SK-N-SH (cell line): ENCODE results near the gene TSSC4. TPM values are rescaled to one million over a fixed set of nuclear protein-coding genes. Genes with fewer than 3 reads are reported as not detected.

Experiments used
- CTCF ChIA-PET: fragments of 300-600, 350-600 bp; formaldehyde crosslinking; extraction: SDS; loops from one replicate; lab custom pipeline; 2021; lab: Yijun Ruan, JAX
- POLR2A ChIA-PET: fragments of 350-600 bp; sonication (Branson Sonifier 250); formaldehyde crosslinking; extraction: SDS; loops from one replicate; lab custom pipeline; 2020; ENCODE audit warnings: antibody characterized with exemption, inconsistent platforms; lab: Yijun Ruan, JAX
- DNase-seq: peaks from one replicate; pipeline ENCODE4 v3.0.0; 2012
- H2AFZ ChIP-seq: fragments of 200-600 bp; sonication (generic); 2 replicates; pipeline ENCODE4 v1.8.1; 2016; ENCODE audit warnings: antibody characterized with exemption, mild to moderate bottlenecking, low read depth
- H3F3A ChIP-seq: fragments of 200-600 bp; sonication (generic); replicated peaks from 2 replicates; pipeline ENCODE3; 2016; ENCODE audit warnings: antibody characterized with exemption, mild to moderate bottlenecking; ENCODE audit not compliant: insufficient read depth
- H3K27ac ChIP-seq, 2 experiments: fragments of 200-500 bp in 1 of 2; fragments of 200-600 bp in 1 of 2; sonication (Bioruptor generic) in 1 of 2; sonication (generic), shearing (Covaris generic) in 1 of 2; 2 replicates each; pipeline versions ENCODE4 v1.5.1 to v1.6.1; 2014 to 2016; ENCODE audit warnings: low read depth in 2 of 2, inconsistent platforms in 1 of 2, low read length in 1 of 2, mild to moderate bottlenecking in 1 of 2, mixed read lengths in 1 of 2
- H3K27me3 ChIP-seq: fragments of 200-600 bp; sonication (generic), shearing (Covaris generic); 2 replicates; pipeline ENCODE4 v1.6.1; 2016; ENCODE audit warnings: mixed run types; ENCODE audit not compliant: insufficient read depth
- H3K36me3 ChIP-seq, 2 experiments: fragments of 200-500 bp in 1 of 2; fragments of 200-600 bp in 1 of 2; sonication (Bioruptor generic) in 1 of 2; sonication (generic) in 1 of 2; replicated peaks in 1 of 2; 2 replicates each; pipeline versions ENCODE3 to v1.5.1; 2014 to 2016; ENCODE audit warnings: low read length in 1 of 2, mild to moderate bottlenecking in 1 of 2; ENCODE audit not compliant: insufficient read depth in 2 of 2, control insufficient read depth in 1 of 2
- H3K4me1 ChIP-seq, 2 experiments: fragments of 200-500 bp in 1 of 2; fragments of 200-600 bp in 1 of 2; sonication (Bioruptor generic) in 1 of 2; sonication (generic), shearing (Covaris generic) in 1 of 2; 2 replicates each; pipeline versions ENCODE4 v1.5.1 to v1.6.1; 2014 to 2016; ENCODE audit warnings: low read depth in 1 of 2, low read length in 1 of 2, mixed run types in 1 of 2; ENCODE audit not compliant: insufficient read depth in 2 of 2, control insufficient read depth in 1 of 2
- H3K4me2 ChIP-seq: fragments of 200-600 bp; sonication (generic), shearing (Covaris generic); 2 replicates; pipeline ENCODE4 v1.6.1; 2017; ENCODE audit warnings: mixed run types
- H3K4me3 ChIP-seq, 2 experiments: fragments of 200-500 bp in 1 of 2; fragments of 200-600 bp in 1 of 2; sonication (Bioruptor generic) in 1 of 2; sonication (generic), shearing (Covaris generic) in 1 of 2; 2 replicates each; pipeline versions ENCODE4 v1.5.1 to v1.8.1; 2014 to 2016; ENCODE audit warnings: low read depth in 2 of 2, inconsistent platforms in 1 of 2, low read length in 1 of 2, mild to moderate bottlenecking in 1 of 2, mixed read lengths in 1 of 2, moderate library complexity in 1 of 2
- H3K79me2 ChIP-seq: fragments of 200-600 bp; sonication (generic); 2 replicates; pipeline ENCODE4 v1.8.1; 2017; ENCODE audit warnings: mild to moderate bottlenecking; ENCODE audit not compliant: insufficient read depth
- H3K9ac ChIP-seq: fragments of 200-600 bp; sonication (generic); 2 replicates; pipeline ENCODE4 v1.6.1; 2017; ENCODE audit warnings: mixed run types
- H3K9me2 ChIP-seq: fragments of 200-600 bp; sonication (generic); 2 replicates; pipeline ENCODE4 v1.6.1; 2017; ENCODE audit warnings: mixed run types
- H3K9me3 ChIP-seq: fragments of 200-600 bp; sonication (generic); 2 replicates; pipeline ENCODE4 v1.6.1; 2017; ENCODE audit warnings: mixed run types, mild to moderate bottlenecking, moderate library complexity
- H4K20me1 ChIP-seq: fragments of 200-600 bp; sonication (generic); 2 replicates; pipeline ENCODE4 v1.6.1; 2017; ENCODE audit warnings: mild to moderate bottlenecking, mixed run types; ENCODE audit not compliant: insufficient read depth
- JUND ChIP-seq: IDR thresholded peaks from 2 replicates; pipeline ENCODE4 v1.4.0; 2012
- USF2 ChIP-seq: fragments of 150-350 bp; IDR thresholded peaks from 2 replicates; pipeline ENCODE4 v1.6.1; 2017; ENCODE audit warnings: antibody characterized with exemption, low read length, low read depth, borderline replicate concordance
- WGBS: methylation state at CpG from one replicate; pipeline ENCODE4 v1.1.6; 2017; ENCODE audit warnings: low lambda C conversion rate; 5-methylcytosine and 5-hydroxymethylcytosine counted together
- polyA plus RNA-seq, 3 experiments: library from polyadenylated mRNA; depleted of rRNA; stranded (reverse); fragments of >200 nt; gene quantifications; 2 replicates each; pipeline ENCODE4 v1.2.3, GENCODE V29; 2012
- small RNA-seq, 7 experiments: library from RNA; depleted of rRNA; stranded (forward); fragments of <200 nt; gene quantifications; one replicate each; pipeline ENCODE3, GENCODE V24; 2012
- TF ChIP-seq, protein P1 (sequence below): fragments of 200-600 bp; sonication (generic); IDR thresholded peaks from 2 replicates; pipeline ENCODE4 v1.6.1; 2017; ENCODE audit warnings: antibody characterized with exemption, mild to moderate bottlenecking, moderate library complexity
- TF ChIP-seq, protein P2 (sequence below): IDR thresholded peaks from 2 replicates; pipeline ENCODE4 v1.4.0; 2012; ENCODE audit warnings: low read depth

Gene TSSC4
- polyA plus RNA-seq, 1 of the 3 experiments (the other 2 are of a cell fraction) = 45.1 TPM

- no peak for DNase-seq
These were observed 52.9 kb downstream of the TSSC4 start for GRCh38 chr11:2453436-2453835.

More at GRCh38 chr11:2453436-2453835, 52.9 kb downstream of the TSSC4 start:
- ChIA-PET CTCF (interaction anchor here (1.2 kb wide), 2 partner anchors 33 to 78 kb away, joined by 4 to 5 read pairs; no protein-coding TSS in a partner anchor), POLR2A (no interaction called here)
- Histone ChIP-seq H3K9me2 (no peaks in the 10 kb centered on the region), H2AFZ (no peak overlapping the region), H3K36me3 (no peaks in the 10 kb centered on the region), H3F3A (no peaks in the 10 kb centered on the region), H3K79me2 (no peaks in the 10 kb centered on the region), H3K9me3 (no peaks in the 10 kb centered on the region), H3K9ac (no peak overlapping the region), H3K4me2 (no peak overlapping the region), H4K20me1 (no peaks in the 10 kb centered on the region), H3K4me3 (no peak overlapping the region), H3K27me3 (no peaks in the 10 kb centered on the region), H3K27ac (no peak overlapping the region), H3K4me1 (no peaks in the 10 kb centered on the region; a peak in 1 of 4 replicates)
- TF ChIP-seq JUND (no peak), USF2 (no peak)
- TF ChIP-seq, protein P1, sequence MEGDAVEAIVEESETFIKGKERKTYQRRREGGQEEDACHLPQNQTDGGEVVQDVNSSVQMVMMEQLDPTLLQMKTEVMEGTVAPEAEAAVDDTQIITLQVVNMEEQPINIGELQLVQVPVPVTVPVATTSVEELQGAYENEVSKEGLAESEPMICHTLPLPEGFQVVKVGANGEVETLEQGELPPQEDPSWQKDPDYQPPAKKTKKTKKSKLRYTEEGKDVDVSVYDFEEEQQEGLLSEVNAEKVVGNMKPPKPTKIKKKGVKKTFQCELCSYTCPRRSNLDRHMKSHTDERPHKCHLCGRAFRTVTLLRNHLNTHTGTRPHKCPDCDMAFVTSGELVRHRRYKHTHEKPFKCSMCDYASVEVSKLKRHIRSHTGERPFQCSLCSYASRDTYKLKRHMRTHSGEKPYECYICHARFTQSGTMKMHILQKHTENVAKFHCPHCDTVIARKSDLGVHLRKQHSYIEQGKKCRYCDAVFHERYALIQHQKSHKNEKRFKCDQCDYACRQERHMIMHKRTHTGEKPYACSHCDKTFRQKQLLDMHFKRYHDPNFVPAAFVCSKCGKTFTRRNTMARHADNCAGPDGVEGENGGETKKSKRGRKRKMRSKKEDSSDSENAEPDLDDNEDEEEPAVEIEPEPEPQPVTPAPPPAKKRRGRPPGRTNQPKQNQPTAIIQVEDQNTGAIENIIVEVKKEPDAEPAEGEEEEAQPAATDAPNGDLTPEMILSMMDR = no peak
- TF ChIP-seq, protein P2, sequence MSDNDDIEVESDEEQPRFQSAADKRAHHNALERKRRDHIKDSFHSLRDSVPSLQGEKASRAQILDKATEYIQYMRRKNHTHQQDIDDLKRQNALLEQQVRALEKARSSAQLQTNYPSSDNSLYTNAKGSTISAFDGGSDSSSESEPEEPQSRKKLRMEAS = no peak
- 50% methylated on average over 5 of the region's 5 CpGs for WGBS

Small RNAs within 50 kb of the gene (small RNA-seq; reads per million reads assigned to genes)
- 0 reads per million in 7 experiments for gene RF00019

Other genes starting within 250 kb of the TSSC4 start
- not detected in 2 replicates for gene INS, start 239.5 kb upstream of the TSSC4 start, polyA plus RNA-seq (2012; rRNA removed)
- not detected in 2 replicates for gene TH, start 228.9 kb upstream of the TSSC4 start, polyA plus RNA-seq (2012; rRNA removed)
- gene ASCL2, start 130.2 kb upstream of the TSSC4 start, polyA plus RNA-seq (2012; rRNA removed) = not detected in 2 replicates
- 0.03 and 0.06 TPM in 2 replicates for gene C11orf21, start 98.8 kb upstream of the TSSC4 start, polyA plus RNA-seq (2012; rRNA removed)
- gene TSPAN32, start 98.7 kb upstream of the TSSC4 start, polyA plus RNA-seq (2012; rRNA removed) = 0.12 and 0.18 TPM in 2 replicates
- 373 and 517 TPM in 2 replicates for gene CD81, start 23.4 kb upstream of the TSSC4 start, polyA plus RNA-seq (2012; rRNA removed)
- gene TRPM5, start 43.8 kb downstream of the TSSC4 start, polyA plus RNA-seq (2012; rRNA removed) = not detected in 2 replicates
- gene KCNQ1, start 44.3 kb downstream of the TSSC4 start, polyA plus RNA-seq (2012; rRNA removed) = 0.05 and 0.15 TPM in 2 replicates